Measurements from ENCODE around the gene GPR135. TPM values are rescaled to one million over a fixed set of nuclear protein-coding genes. Genes with fewer than 3 reads are reported as not detected.

GPR135 gene
- total RNA-seq, 3 donors from 2014 or later (not counting 1 experiment from before 2014, with no cell fraction given): 1.3 to 1.8 (median 1.8) TPM

GRCh38 chr14:59484639-59485175 is 19.5 kb upstream of the GPR135 start:
- WGBS (ENCODE audit: insufficient coverage): 0% methylated on average over 32 of the region's 32 CpGs

GRCh38 chr14:59483819-59484638 is 18.8 kb upstream of the GPR135 start, which contains the start of the genes JKAMP and L3HYPDH:
JKAMP (plus strand) TSS chr14:59484517; CDS start chr14:59484590, 73 bp downstream.
L3HYPDH (minus strand) TSS chr14:59484408; CDS start chr14:59484316, 92 bp downstream.
- peak within 1 kb of the TSS; percentile 86 for H3K27ac Mint-ChIP-seq
- under 1% methylated on average over 92 of the region's 92 CpGs for WGBS (ENCODE audit: insufficient coverage)
- H3K36me3 ChIP-seq (ENCODE audit: control insufficient read depth, insufficient read depth, low read length): peaks cover 14% of the 10 kb centered on the region
- H3K9me3 Mint-ChIP-seq: no peaks in the 10 kb centered on the region
- H3K4me3 ChIP-seq (ENCODE audit: low read length): peak within 1 kb of the TSS; percentile 80
- peaks cover 4% of the 10 kb centered on the region for H3K36me3 Mint-ChIP-seq
- no peaks in the 10 kb centered on the region for H3K27me3 Mint-ChIP-seq (ENCODE audit: low read depth in 2 of 2)
- ATAC-seq (peak; percentile 93 to 96 (median 94)), DNase-seq (peak; percentile 97 to 98)
- TF ChIP-seq CTCF (IDR thresholded peaks at IDR 0.05): peak; percentile 38
- no peaks in the 10 kb centered on the region for H3K27me3 ChIP-seq (ENCODE audit: control insufficient read depth, insufficient read depth, low read length)
- peak within 1 kb of the TSS; percentile 93 for H3K4me3 Mint-ChIP-seq
- no peaks in the 10 kb centered on the region for H3K9me3 ChIP-seq (ENCODE audit: control insufficient read depth, insufficient read depth, low read length)
- intact Hi-C loops (cut with micrococcal nuclease): loop anchor here (1.0 to 5.0 kb wide), 3 partner anchors 19 to 608 kb away; partner anchors contain the start of genes DAAM1, GPR135 and PCNX4
- H3K27ac ChIP-seq (ENCODE audit: low read length): peak within 1 kb of the TSS; percentile 62
- H3K4me1 ChIP-seq (ENCODE audit: control insufficient read depth, insufficient read depth, low read length): peaks cover 24% of the 10 kb centered on the region
- peaks cover 46 to 58% of the 10 kb centered on the region in 2 donors for H3K4me1 Mint-ChIP-seq

More at GRCh38 chr14:59484639-59485175, 19.5 kb upstream of the GPR135 start:
- peak; percentile 64 to 75 (median 65) for ATAC-seq
- H3K36me3 Mint-ChIP-seq: peaks cover 11% of the 10 kb centered on the region
- peaks cover 19% of the 10 kb centered on the region for H3K36me3 ChIP-seq (ENCODE audit: control insufficient read depth, insufficient read depth, low read length)
- H3K4me1 ChIP-seq (ENCODE audit: control insufficient read depth, insufficient read depth, low read length): peaks cover 24% of the 10 kb centered on the region
- peak overlapping the region; percentile 93 for H3K4me3 Mint-ChIP-seq
- TF ChIP-seq CTCF (IDR thresholded peaks at IDR 0.05): no peak
- H3K4me3 ChIP-seq (ENCODE audit: low read length): peak overlapping the region; percentile 80
- intact Hi-C loops (cut with micrococcal nuclease): loop anchor here (1.0 to 5.0 kb wide), 3 partner anchors 19 to 608 kb away; partner anchors contain the start of genes DAAM1, GPR135 and PCNX4
- no peaks in the 10 kb centered on the region for H3K9me3 ChIP-seq (ENCODE audit: control insufficient read depth, insufficient read depth, low read length)
- H3K27me3 ChIP-seq (ENCODE audit: control insufficient read depth, insufficient read depth, low read length): no peaks in the 10 kb centered on the region
- no peak for DNase-seq
- H3K4me1 Mint-ChIP-seq: peaks cover 52 to 64% of the 10 kb centered on the region in 2 donors
- no peaks in the 10 kb centered on the region for H3K27me3 Mint-ChIP-seq (ENCODE audit: low read depth in 2 of 2)
- peak overlapping the region; percentile 86 for H3K27ac Mint-ChIP-seq
- no peaks in the 10 kb centered on the region for H3K9me3 Mint-ChIP-seq
- peak overlapping the region; percentile 62 for H3K27ac ChIP-seq (ENCODE audit: low read length)

GRCh38 chr14:59483363-59483762 is 18.2 kb upstream of the GPR135 start:
- H3K4me1 ChIP-seq (ENCODE audit: control insufficient read depth, insufficient read depth, low read length): peaks cover 24% of the 10 kb centered on the region
- intact Hi-C loops (cut with micrococcal nuclease): loop anchor here (5.0 kb wide), 1 partner anchor 609 kb away; the partner anchor contains the start of gene PCNX4
- ATAC-seq: no peak
- no peak overlapping the region for H3K27ac ChIP-seq (ENCODE audit: low read length)
- no peak for TF ChIP-seq CTCF (IDR thresholded peaks at IDR 0.05)
- no peaks in the 10 kb centered on the region for H3K9me3 Mint-ChIP-seq
- H3K9me3 ChIP-seq (ENCODE audit: control insufficient read depth, insufficient read depth, low read length): no peaks in the 10 kb centered on the region
- H3K27me3 Mint-ChIP-seq (ENCODE audit: low read depth in 2 of 2): no peaks in the 10 kb centered on the region
- H3K27me3 ChIP-seq (ENCODE audit: control insufficient read depth, insufficient read depth, low read length): no peaks in the 10 kb centered on the region
- WGBS (ENCODE audit: insufficient coverage): 5% methylated on average over 16 of the region's 16 CpGs
- peak overlapping the region; percentile 86 for H3K27ac Mint-ChIP-seq
- DNase-seq: no peak
- peak overlapping the region; percentile 80 for H3K4me3 ChIP-seq (ENCODE audit: low read length)
- peaks cover 41 to 52% of the 10 kb centered on the region in 2 donors for H3K4me1 Mint-ChIP-seq
- H3K36me3 ChIP-seq (ENCODE audit: control insufficient read depth, insufficient read depth, low read length): peaks cover 10% of the 10 kb centered on the region
- no peaks in the 10 kb centered on the region for H3K36me3 Mint-ChIP-seq
- peak overlapping the region; percentile 93 for H3K4me3 Mint-ChIP-seq

All from natural killer cell (primary cell).